Endothelial cell of umbilical vein (primary cell): ENCODE results near the gene NXPH1. TPM values are rescaled to one million over a fixed set of nuclear protein-coding genes. Genes with fewer than 3 reads are reported as not detected.

Experiments
- BruUV-seq: library from RNA; stranded (reverse); fragments of 400-500 nt; replicated peaks from 2 replicates; lab custom pipeline; 2021; lab: Mats Ljungman, UMichigan
- CTCF ChIA-PET: fragments of 300-600, 350-600 bp; sonication (Branson Sonifier 250); formaldehyde crosslinking; loops from one replicate; lab custom pipeline; 2021; ENCODE audit warnings: antibody characterized with exemption, inconsistent platforms; lab: Charles Lee
- POLR2A ChIA-PET: fragments of 300-600, 350-600 bp; sonication (Branson Sonifier 250); formaldehyde crosslinking; loops from one replicate; lab custom pipeline; 2021; ENCODE audit warnings: antibody characterized with exemption, inconsistent platforms; lab: Charles Lee
- DNase-seq: peaks from one replicate; pipeline ENCODE4 v3.0.0-alpha.2; 2011; ENCODE audit warnings: low read depth, low spot score
- FAIRE-seq: peaks from 2 replicates; lab custom pipeline; 2011; peaks lifted over from hg19 to GRCh38; lab: Jason Lieb, UNC
- H2AFZ ChIP-seq: 2 replicates; pipeline ENCODE4 v1.6.0; 2012; ENCODE audit warnings: low read depth, low read length, control low read depth, inconsistent platforms
- H3K27ac ChIP-seq: 2 replicates; pipeline ENCODE4 v1.5.1; 2011; ENCODE audit warnings: low read depth, mild to moderate bottlenecking, control low read depth, low read length, moderate library complexity; ENCODE audit not compliant: insufficient read depth
- H3K27me3 ChIP-seq, 2 experiments: 2 replicates each; pipeline versions ENCODE4 v1.6.0 to v1.6.1; 2011; ENCODE audit warnings: low read length in 2 of 2, mixed read lengths in 1 of 2; ENCODE audit not compliant: control insufficient read depth in 2 of 2, insufficient read depth in 2 of 2
- H3K36me3 ChIP-seq, 2 experiments: 2 replicates in 1 of 2; 3 replicates in 1 of 2; pipeline ENCODE4 v1.5.1; 2011; ENCODE audit warnings: low read length in 2 of 2, mild to moderate bottlenecking in 1 of 2, moderate library complexity in 1 of 2; ENCODE audit not compliant: control insufficient read depth in 2 of 2, insufficient read depth in 2 of 2; ENCODE audit errors: extremely low read depth in 1 of 2
- H3K4me1 ChIP-seq: 3 replicates; pipeline ENCODE4 v1.5.1; 2011; ENCODE audit warnings: mild to moderate bottlenecking, low read length; ENCODE audit not compliant: control insufficient read depth, insufficient read depth; ENCODE audit errors: extremely low read depth
- H3K4me2 ChIP-seq: 2 replicates; pipeline ENCODE4 v1.6.1; 2011; ENCODE audit warnings: low read length, control low read depth, mixed read lengths; ENCODE audit not compliant: insufficient read depth
- H3K4me3 ChIP-seq, 3 experiments: fragments of 200-600 bp in 1 of 3; sonication (generic), shearing (Covaris generic) in 1 of 3; replicated peaks in 1 of 3; 2 replicates each; pipeline ENCODE4 v1.5.1; 2011 to 2016; ENCODE audit warnings: control low read depth in 3 of 3, low read length in 3 of 3, mild to moderate bottlenecking in 2 of 3, inconsistent platforms in 1 of 3, low read depth in 1 of 3, moderate library complexity in 1 of 3; ENCODE audit not compliant: insufficient read depth in 1 of 3
- H3K79me2 ChIP-seq: 2 replicates; pipeline ENCODE4 v1.6.0; 2012; ENCODE audit warnings: low read length, inconsistent platforms; ENCODE audit not compliant: control insufficient read depth, insufficient read depth
- H3K9ac ChIP-seq: replicated peaks from 2 replicates; pipeline ENCODE3; 2011; ENCODE audit warnings: low read length, control low read depth; ENCODE audit not compliant: insufficient read depth; ENCODE audit errors: extremely low read depth
- H3K9me1 ChIP-seq: replicated peaks from 3 replicates; pipeline ENCODE4 v1.6.0; 2011; ENCODE audit warnings: mild to moderate bottlenecking, low read length; ENCODE audit not compliant: control insufficient read depth, insufficient read depth; ENCODE audit errors: extremely low read depth
- H3K9me3 ChIP-seq: replicated peaks from 2 replicates; pipeline ENCODE4 v1.5.1; 2012; ENCODE audit warnings: low read length, inconsistent platforms; ENCODE audit not compliant: control insufficient read depth, insufficient read depth
- H4K20me1 ChIP-seq: replicated peaks from 2 replicates; pipeline ENCODE3; 2011; ENCODE audit warnings: mild to moderate bottlenecking, low read length; ENCODE audit not compliant: control insufficient read depth, insufficient read depth; ENCODE audit errors: extremely low read depth
- EZH2 ChIP-seq: IDR thresholded peaks from 2 replicates; pipeline ENCODE4 v1.6.1; 2012; ENCODE audit warnings: borderline replicate concordance, low read depth, mild to moderate bottlenecking, moderate library complexity, low read length, inconsistent platforms; ENCODE audit not compliant: severe bottlenecking
- FOS ChIP-seq: IDR thresholded peaks from 2 replicates; pipeline ENCODE4 v1.6.1; 2011; ENCODE audit warnings: mild to moderate bottlenecking, low read length, moderate library complexity, borderline replicate concordance; ENCODE audit not compliant: insufficient read depth
- GATA2 ChIP-seq: IDR thresholded peaks from 2 replicates; pipeline ENCODE4 v1.7.0; 2011; ENCODE audit warnings: low read depth, mild to moderate bottlenecking, moderate library complexity, mixed read lengths, low read length; ENCODE audit not compliant: insufficient read length, insufficient read depth
- JUN ChIP-seq: IDR thresholded peaks from 2 replicates; pipeline ENCODE4 v1.6.1; 2011; ENCODE audit warnings: borderline replicate concordance, low read depth; ENCODE audit not compliant: insufficient read length, insufficient read depth
- MYC ChIP-seq: IDR thresholded peaks from one replicate; pipeline ENCODE4 v1.6.1; 2011; ENCODE audit warnings: mild to moderate bottlenecking, low read depth, low read length
- POLR2A ChIP-seq: IDR thresholded peaks from 2 replicates; pipeline ENCODE4 v1.6.1; 2012; ENCODE audit warnings: low read depth, mild to moderate bottlenecking, control low read depth, low read length
- POLR2AphosphoS5 ChIP-seq: IDR thresholded peaks from 2 replicates; pipeline ENCODE4 v1.6.1; 2012; ENCODE audit warnings: low read depth, mild to moderate bottlenecking, control low read depth, low read length, moderate library complexity; ENCODE audit not compliant: insufficient read depth
- dilution Hi-C: fragments of 300-500 bp; cut with MboI; formaldehyde crosslinking; loops from one replicate; pipeline ENCODE4 v1.15.0; 2019; ENCODE audit warnings: low sequenced_read_pairs; ENCODE audit not compliant: extremely low pct_ligation_motif_present
- intact Hi-C: fragments of 100-400 bp; cut with micrococcal nuclease; formaldehyde crosslinking; loops from one replicate; pipeline ENCODE4 v1.10.0; 2022
- polyA plus RNA-seq, 4 experiments: library from polyadenylated mRNA; depleted of rRNA in 3 of 4; stranded (reverse) in 3 of 4; unstranded in 1 of 4; fragments of >200 nt; gene quantifications; 2 replicates each; pipeline versions ENCODE4 v1.2.1 to v1.2.3, GENCODE V29; 2011 to 2012; ENCODE audit warnings: missing spikeins in 1 of 4
- total RNA-seq: library from RNA; stranded (reverse); gene quantifications from 2 replicates; pipeline ENCODE4 v1.2.3, GENCODE V29; 2021
- TF ChIP-seq, protein P1 (sequence below), 2 donors: IDR thresholded peaks; 1 replicate in 1 of 2; 2 replicates in 1 of 2; pipeline ENCODE4 v1.5.1; 2011; ENCODE audit warnings: low read length in 2 of 2, mild to moderate bottlenecking in 2 of 2, moderate library complexity in 2 of 2, control low read depth in 1 of 2, inconsistent platforms in 1 of 2, low read depth in 1 of 2; ENCODE audit not compliant: insufficient read depth in 1 of 2; ENCODE audit errors: extremely low read depth in 1 of 2

Gene NXPH1
- total and polyA plus RNA-seq, 2 donors (not counting 3 experiments of a cell fraction or from before 2014, with no cell fraction given), result not detected

DNA sequence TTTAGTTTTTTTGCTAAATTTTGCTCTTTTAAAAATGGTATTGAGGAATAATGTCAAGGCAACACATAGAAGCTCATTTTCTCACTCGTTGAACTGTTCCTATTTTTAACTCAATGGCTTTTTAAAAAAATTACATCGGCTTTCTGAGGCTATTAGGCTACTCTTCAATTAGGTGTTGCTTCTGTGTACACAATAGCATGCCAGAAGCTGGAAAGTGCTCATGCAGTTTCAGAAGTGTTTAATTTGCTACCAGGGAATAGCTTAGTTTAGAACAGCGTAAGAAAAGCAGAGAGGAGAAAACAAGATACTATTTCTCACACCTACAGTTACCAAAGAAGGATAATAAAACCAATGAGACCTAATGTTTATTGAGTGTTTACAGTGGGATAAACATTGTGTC, 157.4 kb downstream of the NXPH1 start:
- no peak for DNase-seq
- no TSS peak for BruUV-seq
- no peak overlapping the region for H3K4me3 ChIP-seq
- H3K9me3 ChIP-seq, result no peaks in the 10 kb centered on the region
- no peaks in the 10 kb centered on the region for H3K36me3 ChIP-seq
- dilution Hi-C loops, result no loop called here
- H3K27me3 ChIP-seq, result no peaks in the 10 kb centered on the region
- CTCF ChIA-PET, result no interaction called here
- no peaks in the 10 kb centered on the region for H3K4me1 ChIP-seq
- no peaks in the 10 kb centered on the region for H4K20me1 ChIP-seq
- H3K4me2 ChIP-seq, result no peak overlapping the region
- FAIRE-seq, result no peak
- H3K79me2 ChIP-seq, result no peaks in the 10 kb centered on the region
- H3K9ac ChIP-seq, result no peak overlapping the region
- TF ChIP-seq MYC (no peak), GATA2 (no peak), EZH2 (no peak), FOS (no peak), POLR2A (no peak), POLR2AphosphoS5 (no peak), JUN (no peak)
- TF ChIP-seq, protein P1, sequence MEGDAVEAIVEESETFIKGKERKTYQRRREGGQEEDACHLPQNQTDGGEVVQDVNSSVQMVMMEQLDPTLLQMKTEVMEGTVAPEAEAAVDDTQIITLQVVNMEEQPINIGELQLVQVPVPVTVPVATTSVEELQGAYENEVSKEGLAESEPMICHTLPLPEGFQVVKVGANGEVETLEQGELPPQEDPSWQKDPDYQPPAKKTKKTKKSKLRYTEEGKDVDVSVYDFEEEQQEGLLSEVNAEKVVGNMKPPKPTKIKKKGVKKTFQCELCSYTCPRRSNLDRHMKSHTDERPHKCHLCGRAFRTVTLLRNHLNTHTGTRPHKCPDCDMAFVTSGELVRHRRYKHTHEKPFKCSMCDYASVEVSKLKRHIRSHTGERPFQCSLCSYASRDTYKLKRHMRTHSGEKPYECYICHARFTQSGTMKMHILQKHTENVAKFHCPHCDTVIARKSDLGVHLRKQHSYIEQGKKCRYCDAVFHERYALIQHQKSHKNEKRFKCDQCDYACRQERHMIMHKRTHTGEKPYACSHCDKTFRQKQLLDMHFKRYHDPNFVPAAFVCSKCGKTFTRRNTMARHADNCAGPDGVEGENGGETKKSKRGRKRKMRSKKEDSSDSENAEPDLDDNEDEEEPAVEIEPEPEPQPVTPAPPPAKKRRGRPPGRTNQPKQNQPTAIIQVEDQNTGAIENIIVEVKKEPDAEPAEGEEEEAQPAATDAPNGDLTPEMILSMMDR (IDR thresholded peaks at IDR 0.05; ENCODE audit: extremely low read depth in 1 of 2, insufficient read depth in 1 of 2, low read depth in 1 of 2, low read length in 2 of 2), result no peak
- no peak overlapping the region for H2AFZ ChIP-seq
- POLR2A ChIA-PET, result no interaction called here
- H3K27ac ChIP-seq, result no peak overlapping the region
- intact Hi-C loops, result no loop called here
- no peaks in the 10 kb centered on the region for H3K9me1 ChIP-seq
